ENCODE data around the gene TKFC. TPM values are rescaled to one million over a fixed set of nuclear protein-coding genes. Genes with fewer than 3 reads are reported as not detected.
A peak's percentile ranks its signal among the peaks of the same experiment; 100 is the strongest.

Gene TKFC
- total RNA-seq, 1 donor from 2014 or later: 32.1 TPM

- Histone ChIP-seq H3K4me1 (peaks cover 17% of the 10 kb centered on the region), H3K36me3 (peaks cover 55% of the 10 kb centered on the region), H3K27ac (no peak overlapping the region), H3K4me3 (no peak overlapping the region), H3K27me3 (no peaks in the 10 kb centered on the region), H3K9me3 (no peaks in the 10 kb centered on the region)
- DNase-seq: no peak
- TF ChIP-seq, protein P1, sequence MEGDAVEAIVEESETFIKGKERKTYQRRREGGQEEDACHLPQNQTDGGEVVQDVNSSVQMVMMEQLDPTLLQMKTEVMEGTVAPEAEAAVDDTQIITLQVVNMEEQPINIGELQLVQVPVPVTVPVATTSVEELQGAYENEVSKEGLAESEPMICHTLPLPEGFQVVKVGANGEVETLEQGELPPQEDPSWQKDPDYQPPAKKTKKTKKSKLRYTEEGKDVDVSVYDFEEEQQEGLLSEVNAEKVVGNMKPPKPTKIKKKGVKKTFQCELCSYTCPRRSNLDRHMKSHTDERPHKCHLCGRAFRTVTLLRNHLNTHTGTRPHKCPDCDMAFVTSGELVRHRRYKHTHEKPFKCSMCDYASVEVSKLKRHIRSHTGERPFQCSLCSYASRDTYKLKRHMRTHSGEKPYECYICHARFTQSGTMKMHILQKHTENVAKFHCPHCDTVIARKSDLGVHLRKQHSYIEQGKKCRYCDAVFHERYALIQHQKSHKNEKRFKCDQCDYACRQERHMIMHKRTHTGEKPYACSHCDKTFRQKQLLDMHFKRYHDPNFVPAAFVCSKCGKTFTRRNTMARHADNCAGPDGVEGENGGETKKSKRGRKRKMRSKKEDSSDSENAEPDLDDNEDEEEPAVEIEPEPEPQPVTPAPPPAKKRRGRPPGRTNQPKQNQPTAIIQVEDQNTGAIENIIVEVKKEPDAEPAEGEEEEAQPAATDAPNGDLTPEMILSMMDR (IDR thresholded peaks at IDR 0.05): no peak
- intact Hi-C loops (cut with DNase I): no loop called here
- no peak for ATAC-seq
Observed at GRCh38 chr11:61353131-61354067, 20.4 kb downstream of the TKFC start.

DNA sequence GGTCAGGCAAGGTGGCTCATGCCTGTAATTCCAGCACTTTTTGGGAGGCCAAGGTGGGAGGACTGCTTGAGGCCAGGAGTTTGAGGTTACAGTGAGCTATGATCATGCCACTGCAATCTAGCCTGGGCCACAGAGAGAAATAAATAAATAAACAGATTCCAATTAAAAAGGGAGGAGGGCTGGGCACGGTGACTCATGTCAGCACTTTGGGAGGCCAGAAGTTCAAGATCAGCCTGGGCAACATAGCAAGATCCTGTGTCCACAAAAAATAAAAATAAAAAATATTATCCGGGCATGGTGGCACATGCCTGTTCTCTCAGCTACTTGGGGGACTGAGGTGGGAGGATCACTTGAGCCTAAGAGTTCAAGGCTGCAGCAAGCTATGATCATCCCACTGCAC, 21.2 kb downstream of the TKFC start:
- TF ChIP-seq, protein P1 (IDR thresholded peaks at IDR 0.05): no peak
- no peak for ATAC-seq

DNA sequence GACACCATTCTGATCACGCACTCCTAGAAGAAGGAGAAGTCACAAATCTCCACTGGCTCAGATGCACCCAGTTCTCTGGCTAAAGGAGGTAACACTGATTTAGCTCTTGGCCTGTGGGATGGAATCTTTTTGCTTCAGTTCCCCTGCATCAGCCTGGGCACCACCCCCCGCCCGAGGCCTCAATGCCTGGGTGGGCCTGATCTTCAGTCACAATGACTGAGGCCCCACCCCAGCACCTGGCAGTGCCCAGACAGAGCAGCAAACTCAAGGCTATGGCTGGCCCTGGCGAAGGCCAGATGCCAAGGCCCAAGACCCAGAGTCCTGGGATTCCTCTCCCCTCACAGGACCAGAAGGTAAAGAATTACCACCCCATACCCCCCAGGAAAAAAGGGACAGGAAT, 23.7 kb downstream of the TKFC start:
- Histone ChIP-seq H3K4me3 (no peak overlapping the region), H3K27me3 (no peaks in the 10 kb centered on the region), H3K9me3 (no peaks in the 10 kb centered on the region), H3K4me1 (peaks cover 30% of the 10 kb centered on the region), H3K36me3 (peaks cover 26% of the 10 kb centered on the region), H3K27ac (no peak overlapping the region)
- ATAC-seq (no peak), DNase-seq (no peak)
- TF ChIP-seq, protein P1 (IDR thresholded peaks at IDR 0.05): no peak
- intact Hi-C loops (cut with DNase I): no loop called here

More for the DNA sequence above, 21.2 kb downstream of the TKFC start:
- H3K4me3 ChIP-seq: no peak overlapping the region
- H3K4me1 ChIP-seq: peaks cover 17% of the 10 kb centered on the region
- H3K9me3 ChIP-seq: no peaks in the 10 kb centered on the region
- peaks cover 48% of the 10 kb centered on the region for H3K36me3 ChIP-seq
- DNase-seq: no peak
- H3K27ac ChIP-seq: no peak overlapping the region
- no peaks in the 10 kb centered on the region for H3K27me3 ChIP-seq
- intact Hi-C loops (cut with DNase I): no loop called here

GRCh38 chr11:61357233-61357893, 24.3 kb downstream of the TKFC start:
- TF ChIP-seq, protein P1 (IDR thresholded peaks at IDR 0.05): no peak
- intact Hi-C loops (cut with DNase I): no loop called here
- H3K27ac ChIP-seq: peak overlapping the region; percentile 49

DNA sequence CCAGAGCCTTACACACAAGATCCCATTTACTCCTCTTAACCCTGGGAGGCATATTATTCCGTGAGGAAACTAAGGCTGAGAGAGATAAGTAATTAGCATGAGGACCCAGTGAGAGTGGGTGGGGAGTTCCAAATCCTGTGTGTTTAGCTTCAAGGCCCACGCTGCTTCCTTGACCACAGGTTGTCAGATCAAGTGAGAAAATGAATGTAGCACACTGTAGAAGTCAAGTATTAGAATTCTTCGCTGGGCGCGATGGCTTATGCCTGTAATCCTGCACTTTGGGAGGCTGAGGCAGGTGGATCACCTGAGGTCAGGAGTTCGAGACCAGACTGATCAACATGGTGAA, 24.8 kb downstream of the TKFC start:
- intact Hi-C loops (cut with DNase I): no loop called here
- no peak for ATAC-seq
- peaks cover 14% of the 10 kb centered on the region for H3K36me3 ChIP-seq
- peaks cover 30% of the 10 kb centered on the region for H3K4me1 ChIP-seq
- H3K27me3 ChIP-seq: no peaks in the 10 kb centered on the region
- TF ChIP-seq, protein P1 (IDR thresholded peaks at IDR 0.05): no peak
- no peak overlapping the region for H3K27ac ChIP-seq
- no peaks in the 10 kb centered on the region for H3K9me3 ChIP-seq
- DNase-seq: no peak
- no peak overlapping the region for H3K4me3 ChIP-seq

More at GRCh38 chr11:61357233-61357893, 24.3 kb downstream of the TKFC start:
- H3K9me3 ChIP-seq: no peaks in the 10 kb centered on the region
- H3K27me3 ChIP-seq: no peaks in the 10 kb centered on the region
- H3K4me1 ChIP-seq: peaks cover 30% of the 10 kb centered on the region
- peak; percentile 20 for ATAC-seq
- peaks cover 19% of the 10 kb centered on the region for H3K36me3 ChIP-seq
- no peak overlapping the region for H3K4me3 ChIP-seq
- no peak for DNase-seq
